HTR-8/SVneo (cell line): ENCODE results near the gene CTNNA2.

ENCODE experiments used
- DNase-seq: peaks from one replicate; pipeline ENCODE4 v3.0.0; 2011; ENCODE audit warnings: low spot score, mixed read lengths; ENCODE audit not compliant: insufficient read length
- FAIRE-seq: peaks from 2 replicates; lab custom pipeline; 2011; peaks lifted over from hg19 to GRCh38; lab: Jason Lieb, UNC

CTNNA2 gene

DNA sequence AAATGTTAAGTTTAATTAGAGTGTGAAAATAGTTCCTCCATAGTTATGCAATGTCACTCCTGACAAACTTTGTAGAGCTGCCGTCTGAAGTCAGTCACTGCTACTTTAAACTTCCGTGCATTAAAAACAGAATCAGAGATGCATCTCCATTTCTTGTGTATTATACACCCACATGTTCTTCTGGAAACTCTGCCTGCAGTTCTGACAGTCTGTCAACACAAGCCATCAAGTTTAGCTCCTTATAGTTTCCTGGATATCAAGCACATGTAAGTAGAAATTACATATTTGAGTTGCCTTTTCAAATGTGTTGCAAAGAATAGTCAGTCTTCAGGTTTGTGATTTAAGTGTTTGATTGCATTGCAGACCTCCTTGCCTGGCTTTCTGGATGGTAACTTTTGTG lies 184.3 kb downstream of the CTNNA2 start:
- no peak for DNase-seq
- no peak for FAIRE-seq

DNA sequence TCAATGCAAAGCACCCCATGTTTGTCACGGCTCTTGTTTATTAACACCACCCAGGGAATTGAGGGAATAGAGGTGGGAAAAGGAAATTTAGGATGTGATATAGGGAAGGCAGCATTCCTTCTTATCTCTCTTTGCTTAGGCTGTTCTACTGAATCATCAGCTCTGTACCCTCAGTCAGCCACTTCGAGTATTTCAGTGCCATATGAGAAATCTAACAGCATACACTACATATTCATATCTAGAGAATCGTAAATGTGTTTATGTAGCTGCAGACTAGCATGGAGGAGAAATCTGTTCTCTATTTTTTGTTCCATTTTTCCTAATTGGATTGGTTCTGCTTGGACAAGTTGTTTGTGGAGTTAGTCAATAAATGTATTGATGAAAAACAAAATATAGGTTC lies 187.8 kb downstream of the CTNNA2 start:
- FAIRE-seq (no peak), DNase-seq (no peak)

DNA sequence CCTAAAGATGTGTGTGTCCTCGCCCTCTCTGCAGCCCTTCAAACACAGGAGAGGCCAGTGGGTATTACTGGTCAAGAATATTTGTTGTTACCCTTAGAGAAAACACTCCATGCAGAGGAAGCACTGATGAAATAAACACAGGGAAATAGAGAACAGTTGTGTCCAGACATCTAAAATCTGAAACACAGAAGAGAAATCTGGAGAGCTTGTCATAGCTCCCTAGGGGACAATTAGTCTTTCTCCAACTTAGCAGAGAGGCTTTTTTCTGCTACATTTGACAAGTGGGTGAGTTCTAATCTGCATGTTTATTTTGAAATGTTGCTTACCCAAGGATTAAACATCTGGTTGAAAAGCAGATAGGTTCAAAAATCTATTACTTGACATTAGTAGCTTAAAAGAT lies 190.1 kb downstream of the CTNNA2 start:
- DNase-seq (no peak), FAIRE-seq (no peak)

DNA sequence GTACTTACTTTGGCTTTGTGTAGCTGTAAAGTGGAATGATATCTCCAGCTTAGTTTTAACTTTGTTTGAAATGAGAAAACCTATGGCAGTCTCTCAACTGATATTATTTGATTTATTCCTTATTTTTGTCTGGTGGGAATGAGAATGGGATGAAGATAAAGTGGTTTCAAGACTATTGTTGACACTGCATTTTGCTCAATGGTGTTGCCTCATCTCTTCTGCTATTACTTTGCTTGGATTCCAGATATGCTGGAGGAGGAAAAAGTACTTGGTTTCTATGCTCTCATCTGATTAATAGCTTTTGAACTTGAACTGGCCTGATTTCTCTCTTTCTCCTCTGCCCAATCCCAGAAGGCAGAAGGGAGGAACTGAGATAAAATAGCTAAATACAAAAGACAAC lies 198.2 kb downstream of the CTNNA2 start:
- FAIRE-seq: peak; percentile 9

GRCh38 chr2:79713131-79713785 lies 200.4 kb downstream of the CTNNA2 start:
- no peak for FAIRE-seq

More for the DNA sequence above, 198.2 kb downstream of the CTNNA2 start:
- DNase-seq: no peak

DNA sequence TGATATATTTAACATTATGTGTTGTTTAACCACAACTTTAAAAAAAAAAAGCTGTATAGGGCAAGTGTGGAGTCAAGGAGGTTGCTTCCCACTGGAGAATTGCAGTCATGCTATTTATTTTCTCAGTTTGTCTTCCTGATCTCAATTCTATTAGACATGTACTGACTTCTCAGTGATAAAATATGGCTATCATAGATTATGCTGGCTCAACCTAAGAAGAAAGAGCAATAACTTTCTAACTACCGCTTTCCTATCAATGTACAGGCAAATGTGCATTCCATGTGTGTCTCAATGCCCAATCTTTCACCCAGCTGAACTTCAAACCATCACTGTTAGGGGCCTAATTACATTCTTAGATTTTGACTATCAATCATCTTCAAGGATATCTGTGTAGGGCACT lies 201.4 kb downstream of the CTNNA2 start:
- no peak for DNase-seq
- no peak for FAIRE-seq

More at GRCh38 chr2:79713131-79713785, 200.4 kb downstream of the CTNNA2 start:
- peak; percentile 6 for DNase-seq

GRCh38 chr2:79715338-79715737 lies 202.5 kb downstream of the CTNNA2 start:
- no peak for FAIRE-seq

GRCh38 chr2:79716266-79716665 lies 203.4 kb downstream of the CTNNA2 start:
- FAIRE-seq (peak; percentile 52), DNase-seq (no peak)

More at GRCh38 chr2:79715338-79715737, 202.5 kb downstream of the CTNNA2 start:
- no peak for DNase-seq

DNA sequence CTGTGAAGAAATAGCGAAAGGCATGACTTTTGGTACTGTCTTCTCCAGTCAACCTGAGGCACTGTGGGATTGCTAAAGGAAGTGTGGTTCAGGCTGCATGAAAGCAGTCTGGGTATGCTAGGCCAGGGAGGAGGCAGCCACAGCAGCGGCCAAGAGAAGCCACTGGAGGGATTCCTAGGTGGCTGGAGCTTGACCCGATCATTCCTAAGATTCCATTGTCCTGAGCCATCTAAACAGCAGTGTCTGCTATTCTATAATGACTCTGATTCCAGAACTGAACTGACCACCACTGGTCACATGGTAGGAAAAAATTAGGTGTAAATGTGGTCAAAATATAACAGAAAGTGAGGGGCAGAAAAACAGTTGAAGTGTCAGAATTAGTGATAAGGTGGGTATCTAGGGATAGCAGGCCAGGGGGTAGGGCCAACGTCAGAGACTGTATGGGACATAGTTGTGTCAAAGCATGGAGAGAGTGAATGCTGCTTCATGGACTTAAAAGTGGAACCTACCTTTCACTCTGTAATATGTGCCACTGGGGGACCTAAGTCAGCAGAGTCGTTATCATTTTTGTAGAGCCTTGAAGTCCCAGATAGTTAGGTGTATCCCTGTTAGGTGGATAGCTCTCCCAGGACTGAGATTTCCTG lies 204.6 kb downstream of the CTNNA2 start:
- peak; percentile 74 for DNase-seq
- FAIRE-seq: peak; percentile 86

GRCh38 chr2:79721061-79721460 lies 208.2 kb downstream of the CTNNA2 start:
- DNase-seq (no peak), FAIRE-seq (no peak)

DNA sequence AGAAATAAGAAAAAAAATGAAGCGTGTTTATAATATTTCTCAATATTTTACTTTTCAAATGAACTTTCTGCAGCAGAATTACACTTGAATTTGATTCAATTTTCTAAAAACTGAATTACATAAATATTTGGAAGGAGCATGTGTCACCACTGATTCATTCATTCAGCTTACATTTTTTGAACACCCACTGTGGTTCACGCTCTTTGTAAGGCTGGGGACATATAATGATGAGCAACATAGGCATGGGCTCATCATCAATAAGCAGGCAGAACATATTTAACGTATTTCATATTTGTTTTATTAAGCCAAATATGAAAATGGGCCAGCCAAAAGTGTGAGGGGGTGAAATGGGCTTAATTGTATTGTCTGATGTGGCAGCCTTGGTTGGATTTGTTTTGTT lies 209.1 kb downstream of the CTNNA2 start:
- FAIRE-seq: no peak

DNA sequence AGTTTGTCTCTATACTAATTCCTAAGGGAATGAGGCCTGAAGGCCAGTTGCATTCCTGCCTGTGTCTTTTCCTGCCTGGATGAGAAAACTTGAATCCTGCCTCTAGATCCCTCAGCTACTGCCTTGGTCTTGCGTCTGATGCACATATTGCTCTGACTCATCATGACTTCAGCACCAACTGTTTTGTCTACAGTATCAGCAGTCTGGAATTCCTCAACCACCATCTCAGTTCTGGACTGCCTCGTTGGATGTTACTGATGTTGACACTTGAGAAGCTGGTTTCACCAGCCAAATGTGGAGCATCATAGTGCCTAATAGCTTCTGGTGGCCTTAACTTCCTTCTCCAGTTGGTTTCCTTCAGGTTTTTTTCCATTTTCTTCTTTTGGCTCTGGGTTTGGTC lies 211.0 kb downstream of the CTNNA2 start:
- peak; percentile 78 for FAIRE-seq
- DNase-seq: peak; percentile 39

More for the DNA sequence above, 209.1 kb downstream of the CTNNA2 start:
- no peak for DNase-seq

DNA sequence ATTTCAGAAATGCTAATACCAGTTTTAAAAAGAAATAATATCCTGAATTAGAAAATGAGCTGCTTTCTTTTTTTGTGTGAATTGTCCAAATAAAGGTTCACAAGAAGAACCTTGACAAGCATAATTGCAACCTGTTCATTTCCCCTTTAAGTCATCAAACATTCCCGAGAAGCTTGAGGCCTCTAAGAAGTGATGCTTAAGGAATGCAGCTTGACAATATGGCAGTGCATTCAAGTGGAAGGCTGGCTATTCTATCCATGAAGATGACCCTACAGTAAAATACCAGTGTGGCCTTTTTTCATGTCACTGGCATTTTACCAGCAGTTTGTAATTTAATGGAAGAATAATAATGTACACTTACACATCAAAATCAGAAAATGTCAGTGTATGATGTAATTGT lies 216.7 kb downstream of the CTNNA2 start:
- DNase-seq (no peak), FAIRE-seq (peak; percentile 23)

GRCh38 chr2:79734518-79734917 lies 221.7 kb downstream of the CTNNA2 start:
- FAIRE-seq: no peak
- no peak for DNase-seq

GRCh38 chr2:79740879-79741443 lies 228.1 kb downstream of the CTNNA2 start:
- no peak for FAIRE-seq
- DNase-seq: no peak

DNA sequence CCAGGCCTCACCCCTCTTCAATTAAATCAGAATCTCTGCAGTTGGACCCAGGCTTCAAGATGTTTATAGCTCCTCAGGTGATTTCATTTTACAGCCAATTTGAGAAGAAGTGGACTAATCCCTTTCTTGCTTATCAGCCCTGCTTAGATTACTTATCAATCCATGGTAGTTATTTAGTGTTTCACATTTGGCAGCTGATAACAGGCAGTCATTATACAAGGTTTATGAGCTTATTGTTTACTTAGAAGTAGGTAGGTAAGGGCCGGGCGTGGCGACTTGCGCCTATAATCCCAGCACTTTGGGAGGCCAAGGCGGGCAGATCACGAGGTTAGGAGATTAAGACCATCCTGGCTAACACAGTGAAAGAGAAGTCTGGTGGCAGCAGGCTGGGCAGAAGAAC lies 237.5 kb downstream of the CTNNA2 start:
- DNase-seq (no peak), FAIRE-seq (no peak)

DNA sequence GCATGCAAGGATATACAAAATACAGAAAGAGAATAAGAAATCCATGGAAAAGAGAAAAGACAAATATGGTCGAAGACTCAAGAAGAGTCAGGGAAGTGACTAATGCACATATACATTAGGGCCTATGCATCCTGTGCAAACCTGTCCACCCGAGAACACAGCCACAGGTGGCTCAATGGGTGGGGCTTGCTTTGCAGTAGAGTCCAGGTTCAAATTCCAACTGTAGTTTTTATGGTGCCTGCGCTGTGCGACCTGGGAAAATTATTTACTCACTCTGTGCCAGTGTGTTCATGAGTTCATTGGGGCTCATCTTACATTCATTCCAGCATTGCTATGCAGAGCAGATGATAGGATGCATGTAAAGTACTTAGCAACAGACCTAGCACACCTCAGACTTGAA lies 244.7 kb downstream of the CTNNA2 start:
- FAIRE-seq: no peak

DNA sequence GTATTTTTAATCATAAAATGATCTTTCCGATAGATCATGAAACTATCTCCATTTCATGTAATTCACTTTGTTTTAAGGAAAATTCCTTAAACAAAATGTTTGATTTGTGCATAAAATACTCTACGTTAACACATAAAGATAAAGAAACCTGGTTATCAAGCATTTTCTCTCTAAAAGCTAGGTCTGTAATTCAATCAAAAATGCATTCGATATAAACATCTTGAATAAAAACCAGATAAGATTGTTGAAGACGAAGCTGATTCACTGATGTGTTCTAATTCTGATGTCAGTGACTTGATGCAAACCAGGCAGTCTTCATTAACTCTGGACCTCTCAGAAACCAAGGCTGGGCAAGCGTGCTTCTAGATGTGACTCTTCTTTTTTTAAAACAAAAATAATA lies 245.2 kb downstream of the CTNNA2 start:
- no peak for DNase-seq
- no peak for FAIRE-seq

More for the DNA sequence above, 244.7 kb downstream of the CTNNA2 start:
- no peak for DNase-seq

DNA sequence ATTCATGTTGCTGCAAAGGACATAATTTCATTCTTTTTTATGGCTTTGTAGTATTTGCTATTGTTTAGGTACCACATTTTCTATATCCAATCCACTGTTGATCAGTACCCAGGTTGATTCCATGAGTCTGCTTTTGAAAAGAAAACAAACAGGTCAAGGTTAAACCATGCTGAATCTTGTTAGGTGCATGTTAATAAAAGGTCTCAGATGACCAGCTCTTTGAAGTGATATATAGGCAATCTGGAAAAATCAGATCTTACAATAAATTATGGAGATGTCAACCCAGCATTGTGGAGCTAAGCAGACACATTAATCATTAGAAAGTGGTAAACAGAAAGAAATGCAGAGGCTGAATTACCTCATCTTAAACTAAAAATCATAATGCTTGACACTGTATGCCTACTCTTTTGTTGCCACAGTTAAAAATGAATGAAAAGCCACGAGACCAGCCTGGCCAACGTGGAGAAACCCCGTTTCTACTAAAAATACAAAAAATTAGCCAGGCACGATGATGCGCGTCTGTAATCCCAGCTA lies 246.0 kb downstream of the CTNNA2 start:
- FAIRE-seq (no peak), DNase-seq (no peak)

DNA sequence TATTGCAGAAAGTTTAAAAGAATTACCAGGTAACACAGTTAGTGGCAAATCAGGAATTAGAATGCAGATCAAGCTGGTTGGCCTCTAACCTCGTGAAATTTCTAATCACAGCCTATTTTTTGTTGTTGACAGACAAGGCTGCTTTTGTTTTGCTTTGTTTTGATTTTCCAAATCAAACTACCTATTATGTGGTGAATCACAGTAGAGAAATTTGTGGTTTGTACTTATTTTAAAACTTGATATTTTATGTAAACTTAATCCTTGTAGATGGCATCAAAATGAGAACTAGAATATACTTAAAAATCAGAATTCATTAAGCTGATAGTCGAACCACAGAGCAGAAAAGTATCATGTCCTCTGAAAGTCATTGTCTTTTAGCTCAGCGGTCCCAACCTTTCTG lies 258.1 kb downstream of the CTNNA2 start:
- FAIRE-seq (no peak), DNase-seq (no peak)

- FAIRE-seq (no peak), DNase-seq (no peak)
Observed at GRCh38 chr2:79771493-79771892, 258.6 kb downstream of the CTNNA2 start.
